Endothelial cell (in vitro differentiated cells): ENCODE data around the gene COL26A1. TPM values are rescaled to one million over a fixed set of nuclear protein-coding genes. Genes with fewer than 3 reads are reported as not detected.
"Not testable (repeated sequence)": the region's sequence is repeated elsewhere in the genome, so short reads cannot be mapped to it uniquely, and the experiment has no call there.

ENCODE experiments used
- DNase-seq: peaks from one replicate; pipeline ENCODE4 v3.0.0; 2021; ENCODE audit warnings: low spot score
- H3K27ac Mint-ChIP-seq: one replicate; pipeline ENCODE4 v1.8.0; 2021; ENCODE audit warnings: mixed read lengths, inconsistent platforms; ENCODE audit not compliant: unreplicated experiment
- H3K27me3 Mint-ChIP-seq: one replicate; pipeline ENCODE4 v1.8.0; 2021; ENCODE audit warnings: mild to moderate bottlenecking, moderate library complexity, mixed read lengths, inconsistent platforms; ENCODE audit not compliant: unreplicated experiment
- H3K36me3 Mint-ChIP-seq: one replicate; pipeline ENCODE4 v1.8.0; 2021; ENCODE audit warnings: mild to moderate bottlenecking, low read depth, mixed read lengths, inconsistent platforms; ENCODE audit not compliant: unreplicated experiment
- H3K4me1 Mint-ChIP-seq: one replicate; pipeline ENCODE4 v1.8.0; 2021; ENCODE audit warnings: mild to moderate bottlenecking, mixed read lengths, inconsistent platforms; ENCODE audit not compliant: unreplicated experiment
- H3K4me3 Mint-ChIP-seq: one replicate; pipeline ENCODE4 v1.8.0; 2021; ENCODE audit warnings: mild to moderate bottlenecking, mixed read lengths, inconsistent platforms; ENCODE audit not compliant: unreplicated experiment
- H3K9me3 Mint-ChIP-seq: one replicate; pipeline ENCODE4 v1.8.0; 2021; ENCODE audit warnings: mixed read lengths, inconsistent platforms; ENCODE audit not compliant: unreplicated experiment
- total RNA-seq: library from RNA; stranded (reverse); fragmentation: NEBNext Ultra II Directional; extraction: Animal tissue kit (Norgen Biotek cat#: 25700); gene quantifications from one replicate; pipeline ENCODE4 v1.2.1, GENCODE V29; 2021; ENCODE audit not compliant: unreplicated experiment
- TF ChIP-seq, protein P1 (sequence below): fragments of 200-600 bp; sonication (generic); IDR thresholded peaks from one replicate; pipeline ENCODE4 v1.5.0; 2021; ENCODE audit warnings: antibody characterized with exemption; ENCODE audit not compliant: unreplicated experiment

The COL26A1 gene
- total RNA-seq, 1 donor from 2014 or later: 6.1 TPM

DNA sequence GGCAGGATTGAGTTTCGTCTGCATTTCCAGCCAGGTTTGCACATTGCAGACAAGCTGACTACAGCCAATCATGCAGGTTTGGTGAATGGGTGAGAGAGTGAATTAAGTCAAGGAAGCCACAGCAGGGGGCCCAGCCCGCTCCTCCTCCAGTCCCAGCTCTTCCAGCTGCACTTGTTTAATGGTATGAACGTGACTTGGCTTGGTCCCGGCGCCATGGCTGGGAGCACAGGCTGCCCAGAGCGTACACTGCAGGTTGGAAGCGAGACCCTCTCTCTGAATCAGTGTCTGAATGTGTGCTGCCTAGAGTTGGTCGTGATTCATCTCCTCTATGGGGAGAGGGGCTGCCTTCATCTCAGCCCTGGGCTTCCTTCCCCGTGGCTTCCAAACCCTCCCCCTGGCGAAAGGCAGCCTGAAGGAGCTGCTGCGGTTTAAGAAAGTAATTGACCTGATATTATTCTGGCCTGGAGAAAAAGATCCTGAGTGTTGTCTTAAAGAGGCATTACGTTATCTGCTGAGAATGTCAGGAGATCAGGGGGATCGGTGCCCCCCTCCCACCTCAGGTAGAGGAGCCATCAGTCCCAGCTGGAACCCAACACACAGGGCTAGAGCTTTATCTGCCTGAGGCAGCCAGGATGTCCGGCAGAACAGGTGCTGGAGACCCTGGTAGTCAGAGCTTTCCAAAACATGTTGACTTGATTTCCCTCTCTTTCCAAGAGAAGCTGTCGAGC, 132.1 kb downstream of the COL26A1 start:
- Mint-ChIP-seq H3K27ac (no peak overlapping the region), H3K9me3 (no peaks in the 10 kb centered on the region), H3K4me3 (no peak overlapping the region), H3K27me3 (peaks cover 2% of the 10 kb centered on the region), H3K4me1 (peaks cover 19% of the 10 kb centered on the region), H3K36me3 (no peaks in the 10 kb centered on the region)
- TF ChIP-seq, protein P1, sequence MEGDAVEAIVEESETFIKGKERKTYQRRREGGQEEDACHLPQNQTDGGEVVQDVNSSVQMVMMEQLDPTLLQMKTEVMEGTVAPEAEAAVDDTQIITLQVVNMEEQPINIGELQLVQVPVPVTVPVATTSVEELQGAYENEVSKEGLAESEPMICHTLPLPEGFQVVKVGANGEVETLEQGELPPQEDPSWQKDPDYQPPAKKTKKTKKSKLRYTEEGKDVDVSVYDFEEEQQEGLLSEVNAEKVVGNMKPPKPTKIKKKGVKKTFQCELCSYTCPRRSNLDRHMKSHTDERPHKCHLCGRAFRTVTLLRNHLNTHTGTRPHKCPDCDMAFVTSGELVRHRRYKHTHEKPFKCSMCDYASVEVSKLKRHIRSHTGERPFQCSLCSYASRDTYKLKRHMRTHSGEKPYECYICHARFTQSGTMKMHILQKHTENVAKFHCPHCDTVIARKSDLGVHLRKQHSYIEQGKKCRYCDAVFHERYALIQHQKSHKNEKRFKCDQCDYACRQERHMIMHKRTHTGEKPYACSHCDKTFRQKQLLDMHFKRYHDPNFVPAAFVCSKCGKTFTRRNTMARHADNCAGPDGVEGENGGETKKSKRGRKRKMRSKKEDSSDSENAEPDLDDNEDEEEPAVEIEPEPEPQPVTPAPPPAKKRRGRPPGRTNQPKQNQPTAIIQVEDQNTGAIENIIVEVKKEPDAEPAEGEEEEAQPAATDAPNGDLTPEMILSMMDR: no peak
- DNase-seq: no peak

DNA sequence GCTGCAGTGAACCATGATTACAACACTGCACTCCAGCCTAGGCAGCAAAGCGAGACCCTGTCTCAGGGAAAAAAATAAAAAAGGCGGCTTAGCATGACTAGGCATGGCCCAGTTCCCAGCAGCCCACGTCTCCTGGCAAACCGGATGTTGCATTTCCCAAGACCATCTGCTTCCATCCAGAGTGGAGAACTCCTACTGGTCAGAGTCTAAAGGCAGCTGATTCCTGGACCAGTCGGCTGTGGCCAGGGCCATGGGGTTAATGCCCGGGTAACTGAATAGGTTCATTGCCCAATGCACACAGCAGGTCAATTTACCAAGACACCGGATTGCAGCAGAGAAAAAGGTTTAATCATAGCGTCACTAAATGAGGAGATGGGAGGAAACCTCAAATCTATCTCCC, 133.3 kb downstream of the COL26A1 start:
- H3K36me3 Mint-ChIP-seq: no peaks in the 10 kb centered on the region
- H3K9me3 Mint-ChIP-seq: no peaks in the 10 kb centered on the region
- TF ChIP-seq, protein P1: no peak
- H3K4me1 Mint-ChIP-seq: peaks cover 19% of the 10 kb centered on the region
- no peak overlapping the region for H3K4me3 Mint-ChIP-seq
- no peak overlapping the region for H3K27ac Mint-ChIP-seq
- H3K27me3 Mint-ChIP-seq: peaks cover 2% of the 10 kb centered on the region
- DNase-seq: no peak

GRCh38 chr7:101501351-101501750, 138.7 kb downstream of the COL26A1 start:
- H3K4me3 Mint-ChIP-seq: no peak overlapping the region
- no peak overlapping the region for H3K27ac Mint-ChIP-seq
- DNase-seq: no peak
- no peaks in the 10 kb centered on the region for H3K9me3 Mint-ChIP-seq
- TF ChIP-seq, protein P1: no peak
- peaks cover 6% of the 10 kb centered on the region for H3K27me3 Mint-ChIP-seq
- peaks cover 21% of the 10 kb centered on the region for H3K4me1 Mint-ChIP-seq
- no peaks in the 10 kb centered on the region for H3K36me3 Mint-ChIP-seq

DNA sequence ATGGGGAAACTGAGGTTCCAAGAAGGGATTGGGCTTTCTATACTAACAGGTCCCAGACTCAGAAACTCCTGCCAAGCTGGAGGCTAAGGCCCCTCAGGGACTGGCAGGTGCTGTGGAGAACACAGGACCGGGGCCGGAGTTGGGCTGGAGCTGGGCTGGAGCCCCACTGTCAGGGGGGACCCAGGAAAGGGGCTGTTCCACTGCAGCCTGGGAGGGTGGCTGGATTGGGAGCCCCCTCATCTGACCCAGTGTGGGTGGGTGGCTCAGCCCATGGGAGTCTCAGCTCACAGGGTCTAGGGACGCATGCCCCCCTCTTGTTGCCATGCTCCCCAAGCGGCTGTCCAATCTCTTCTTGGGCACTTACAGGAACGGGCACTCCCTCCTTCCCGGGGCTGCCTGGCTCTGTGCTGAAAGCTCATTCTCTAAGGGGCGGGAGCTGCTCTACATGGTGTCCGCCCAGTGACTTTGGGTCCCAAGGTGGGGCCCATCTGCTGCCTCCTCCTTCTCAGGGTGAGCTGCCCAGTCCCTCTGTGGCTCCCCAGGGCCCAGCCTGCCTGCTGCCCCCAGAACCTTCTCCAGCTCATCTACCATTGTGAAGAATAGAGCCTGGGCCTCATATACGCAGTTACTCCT, 139.9 kb downstream of the COL26A1 start:
- no peaks in the 10 kb centered on the region for H3K36me3 Mint-ChIP-seq
- H3K4me3 Mint-ChIP-seq: no peak overlapping the region
- TF ChIP-seq, protein P1: no peak
- H3K9me3 Mint-ChIP-seq: no peaks in the 10 kb centered on the region
- DNase-seq: no peak
- peaks cover 9% of the 10 kb centered on the region for H3K27me3 Mint-ChIP-seq
- H3K27ac Mint-ChIP-seq: no peak overlapping the region
- H3K4me1 Mint-ChIP-seq: peaks cover 22% of the 10 kb centered on the region

GRCh38 chr7:101505510-101505909, 142.8 kb downstream of the COL26A1 start:
- DNase-seq, H3K4me3 Mint-ChIP-seq, H3K27me3 Mint-ChIP-seq, H3K9me3 Mint-ChIP-seq, H3K27ac Mint-ChIP-seq, H3K36me3 Mint-ChIP-seq: not testable (repeated sequence)
- H3K4me1 Mint-ChIP-seq: peaks cover 12% of the 10 kb centered on the region
